ENCODE results near the gene TMEM163.

The TMEM163 gene

GRCh38 chr2:134690629-134691215 is 28.1 kb downstream of the TMEM163 start:
- no peak for DNase-seq

DNA sequence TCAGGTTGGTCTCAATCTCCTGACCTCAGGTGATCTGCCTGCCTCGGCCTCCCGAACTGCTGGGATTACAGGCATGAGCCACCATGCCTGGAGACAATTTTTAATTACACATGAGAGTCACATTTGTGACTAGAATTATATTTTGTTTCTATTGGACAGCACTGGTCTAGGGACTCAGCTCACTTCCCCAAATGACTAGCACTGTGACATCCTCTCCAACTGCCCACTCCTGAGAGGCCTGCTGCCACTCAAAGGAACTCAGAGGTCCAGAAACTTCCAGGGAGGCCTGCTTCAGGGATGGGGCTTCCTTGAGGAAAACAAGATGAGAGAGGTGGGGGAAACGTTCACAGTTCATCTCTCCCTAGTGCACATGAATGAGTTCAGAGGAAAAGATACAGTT is 29.5 kb downstream of the TMEM163 start:
- DNase-seq = no peak

DNA sequence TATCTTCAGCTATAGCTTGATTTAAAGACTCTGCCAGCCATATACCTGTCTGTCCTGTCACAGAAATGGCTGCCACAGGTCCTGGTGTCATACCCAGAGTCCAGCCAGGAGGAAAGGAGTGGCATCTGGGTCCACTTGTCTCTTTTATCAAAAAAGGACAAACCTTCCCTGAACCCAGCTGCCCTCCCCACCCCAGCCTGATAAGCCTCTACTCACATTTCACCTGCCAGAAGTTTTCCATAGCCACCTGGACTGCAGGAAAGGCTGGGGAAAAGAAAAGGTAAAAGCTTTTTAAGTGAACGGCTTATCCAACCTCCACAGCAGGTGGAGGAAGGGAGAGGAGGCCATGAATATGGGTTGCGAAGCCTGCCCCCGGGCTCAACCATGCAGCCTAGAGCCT is 32.8 kb downstream of the TMEM163 start:
- DNase-seq = no peak

DNA sequence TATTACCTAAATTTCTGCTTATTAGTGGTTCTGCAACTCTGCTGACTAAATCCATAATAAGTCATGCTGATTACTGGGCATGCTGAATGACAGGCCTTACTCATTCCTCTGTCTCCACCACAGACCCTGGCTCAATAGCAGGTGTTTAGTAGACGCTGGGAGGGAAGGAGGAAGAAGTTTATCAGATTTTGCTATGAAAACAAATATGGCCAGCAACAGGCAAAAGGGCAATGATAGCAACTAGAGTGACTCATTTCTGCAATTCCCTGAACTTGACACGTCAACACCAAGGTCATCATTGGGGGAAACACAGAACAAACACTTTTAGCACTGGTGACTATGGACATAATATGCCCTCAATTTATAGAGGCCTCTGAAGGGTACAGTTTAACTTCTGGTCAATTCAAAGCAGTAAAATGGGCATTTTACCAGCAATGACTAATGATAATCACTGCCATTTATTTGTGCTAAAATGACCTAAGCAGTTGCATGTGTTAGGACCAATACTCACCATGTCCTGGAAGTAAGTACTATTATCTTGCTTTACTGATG is 35.2 kb downstream of the TMEM163 start:
- no peak for DNase-seq

DNA sequence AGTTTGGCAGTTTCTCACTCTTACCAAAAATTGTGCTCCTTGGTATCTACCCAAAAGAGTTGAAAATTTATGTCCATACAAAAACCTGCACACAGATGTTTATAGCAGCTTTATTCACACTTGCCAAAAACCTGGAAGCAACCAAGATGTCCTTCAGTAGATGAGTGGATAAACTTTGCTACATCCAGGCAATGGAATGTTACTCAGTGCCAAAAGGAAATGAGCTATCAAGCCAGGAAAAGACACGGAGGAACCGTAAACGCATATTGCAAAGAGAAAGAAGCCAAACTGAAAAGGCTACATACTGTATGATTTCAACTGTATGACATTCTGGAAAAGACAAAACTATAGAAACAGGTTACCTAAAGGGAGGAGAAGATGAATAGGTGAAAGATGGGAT is 36.1 kb downstream of the TMEM163 start:
- DNase-seq = no peak

- no peak for DNase-seq
These were observed 37.6 kb downstream of the TMEM163 start for GRCh38 chr2:134681201-134681600.

GRCh38 chr2:134679745-134680144 is 39.1 kb downstream of the TMEM163 start:
- no peak for DNase-seq

DNA sequence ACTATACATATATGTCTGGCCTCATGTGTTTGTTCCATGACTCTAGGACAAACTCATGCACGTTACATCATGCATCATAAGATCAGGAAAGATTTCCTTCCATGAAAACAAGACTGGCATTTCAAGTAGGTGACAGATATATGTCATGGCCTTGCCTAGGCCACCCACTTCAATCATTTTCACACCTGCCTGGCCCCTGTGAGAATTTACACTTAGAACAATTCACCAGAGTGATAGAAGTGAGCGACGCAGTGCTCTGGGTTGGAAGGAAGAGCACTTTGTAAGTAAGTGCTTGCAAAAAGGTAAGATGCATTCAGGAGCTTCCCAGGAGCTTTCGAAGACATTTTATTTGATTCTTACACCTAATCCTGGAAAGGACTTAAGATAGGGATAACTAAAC is 39.5 kb downstream of the TMEM163 start:
- no peak for DNase-seq

DNA sequence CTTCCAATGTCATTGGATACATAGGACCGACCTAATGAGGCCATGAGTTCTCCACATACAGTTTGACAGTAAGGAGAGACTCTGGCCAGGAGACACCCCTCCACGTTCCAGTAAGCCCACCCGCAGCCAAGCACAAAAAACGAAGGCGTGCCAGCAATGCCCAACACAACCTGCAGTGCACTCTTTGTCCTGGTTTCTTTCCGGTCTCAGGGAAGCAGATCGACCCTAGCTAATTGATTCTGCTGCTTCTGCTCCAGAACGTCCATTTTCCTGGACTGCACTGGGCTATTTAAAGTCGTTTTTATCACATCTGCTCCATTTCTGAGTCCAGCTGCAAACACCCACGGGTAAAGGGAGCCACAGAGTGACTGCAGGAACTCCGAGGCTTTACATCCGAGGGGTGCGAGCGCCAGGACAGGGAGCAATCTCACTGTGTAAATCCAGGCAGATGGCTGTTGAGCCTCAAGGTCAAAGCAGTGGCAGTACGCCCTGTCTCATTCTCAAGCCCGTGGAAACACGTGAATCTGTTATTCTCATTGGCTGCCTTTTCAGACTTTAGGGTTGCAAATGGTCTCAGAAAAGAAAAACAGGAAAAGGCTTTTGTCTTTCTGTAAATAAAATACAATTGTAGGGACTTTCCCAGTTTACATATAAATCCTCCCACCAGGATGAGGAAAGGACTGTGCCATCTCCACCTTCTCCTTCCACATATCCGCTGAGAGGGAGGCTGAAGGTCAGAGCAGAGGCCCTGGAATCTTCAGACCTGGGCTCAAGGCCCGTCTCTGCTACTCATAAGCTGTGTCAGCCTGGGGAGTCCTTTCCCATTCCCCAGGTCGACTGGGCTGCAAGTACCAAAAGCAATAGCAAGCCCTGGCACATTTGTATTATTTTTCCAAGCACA is 40.7 kb downstream of the TMEM163 start:
- DNase-seq = no peak

DNA sequence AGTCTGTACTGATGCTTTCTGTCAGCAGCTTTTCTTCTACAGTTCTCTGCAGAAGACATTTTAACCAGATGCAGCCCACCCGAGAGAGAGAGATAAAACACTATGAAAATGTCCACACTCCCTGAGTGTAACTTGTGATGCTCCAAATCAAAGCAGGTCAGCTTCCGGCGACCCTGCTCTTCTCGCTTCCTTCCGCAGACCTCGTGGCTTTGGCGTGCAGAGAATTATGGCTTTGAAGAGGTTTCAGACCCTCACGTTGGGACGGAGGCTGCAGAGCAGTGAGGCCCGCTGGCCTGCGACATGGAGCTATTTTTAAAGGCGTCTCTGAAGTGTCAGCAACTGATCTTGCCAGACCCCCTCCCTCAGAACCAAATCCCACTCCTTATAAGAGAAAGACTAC is 41.8 kb downstream of the TMEM163 start:
- DNase-seq = no peak

DNA sequence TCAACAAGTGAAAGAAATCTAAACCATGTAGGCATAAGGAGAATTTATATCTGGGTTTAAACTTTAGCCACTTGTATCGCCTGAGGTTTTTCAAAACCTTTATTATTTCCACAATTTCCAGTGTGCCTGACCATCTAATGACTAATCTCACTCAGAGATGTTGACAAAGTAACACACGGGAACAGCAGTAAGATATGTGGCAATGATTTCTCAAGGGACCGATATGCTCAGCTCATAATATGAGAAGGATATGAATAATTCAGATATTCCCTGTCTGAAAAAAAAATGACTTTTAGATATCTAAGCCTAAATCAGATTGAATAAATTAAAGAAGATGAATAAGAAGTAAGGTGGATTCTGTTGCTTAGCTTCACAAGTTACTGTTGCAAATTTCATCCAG is 43.5 kb downstream of the TMEM163 start:
- no peak for DNase-seq

- no peak for DNase-seq
These were observed 44.1 kb downstream of the TMEM163 start for GRCh38 chr2:134674687-134675086.

GRCh38 chr2:134671513-134671912 is 47.3 kb downstream of the TMEM163 start:
- no peak for DNase-seq

DNA sequence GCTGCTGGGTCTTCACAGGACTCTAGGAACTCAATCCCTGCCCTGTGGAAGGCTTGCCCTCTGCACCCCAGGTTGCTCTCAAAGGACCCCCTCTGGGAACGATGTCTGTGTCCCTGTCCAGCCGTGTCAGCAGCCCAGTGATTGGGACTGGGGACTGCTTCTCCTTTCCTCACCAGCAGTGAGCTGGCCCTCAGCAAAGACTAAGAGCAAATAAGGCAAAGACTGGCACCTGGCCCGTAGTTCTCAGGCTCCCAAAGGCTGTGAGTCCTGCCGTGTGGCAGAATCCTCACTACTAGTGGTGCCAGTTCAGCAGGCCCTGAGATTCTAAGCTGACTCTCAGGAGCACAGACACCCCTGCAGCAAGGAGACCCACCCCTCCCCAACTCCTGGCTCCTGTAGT is 47.8 kb downstream of the TMEM163 start:
- no peak for DNase-seq

GRCh38 chr2:134669731-134670669 is 48.8 kb downstream of the TMEM163 start:
- no peak for DNase-seq

GRCh38 chr2:134668821-134669220 is 50.0 kb downstream of the TMEM163 start:
- no peak for DNase-seq

DNA sequence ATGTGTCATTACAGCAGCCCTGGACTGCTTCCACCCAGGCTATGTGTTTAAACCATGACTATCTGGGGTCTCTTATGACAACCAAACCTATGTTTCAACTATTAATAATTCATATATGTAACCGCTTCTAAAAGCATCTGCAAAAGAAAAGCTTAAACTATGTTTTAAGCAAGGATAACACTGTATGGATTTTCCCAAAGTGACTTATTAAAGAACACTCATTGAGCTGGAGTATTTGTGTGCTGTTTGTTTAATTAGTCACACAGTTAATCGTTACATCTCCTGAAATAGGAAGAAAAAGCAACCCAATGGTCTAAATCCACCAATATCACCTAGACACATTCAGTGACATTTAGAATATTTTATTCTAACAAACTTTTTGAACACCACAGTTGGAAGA is 51.3 kb downstream of the TMEM163 start:
- DNase-seq = no peak

DNA sequence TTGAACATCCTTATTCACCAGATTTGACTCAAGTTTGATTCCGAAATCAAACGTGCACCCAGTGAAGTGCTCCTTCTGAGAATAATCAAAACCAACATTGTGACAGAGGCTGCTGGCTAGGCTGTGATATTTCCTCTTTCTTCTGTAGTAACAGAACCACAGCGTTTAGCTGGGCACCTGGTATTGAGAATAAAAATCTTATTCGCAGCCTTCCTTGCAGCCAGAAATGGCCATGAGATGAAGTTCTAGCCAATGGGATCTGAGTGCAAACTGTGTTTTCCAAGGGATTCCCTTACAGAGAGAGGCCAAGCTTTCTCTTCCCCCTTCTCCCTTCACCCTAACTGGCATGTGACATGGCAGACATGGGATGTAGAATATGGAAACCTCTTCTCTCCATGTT is 51.7 kb downstream of the TMEM163 start:
- no peak for DNase-seq

DNA sequence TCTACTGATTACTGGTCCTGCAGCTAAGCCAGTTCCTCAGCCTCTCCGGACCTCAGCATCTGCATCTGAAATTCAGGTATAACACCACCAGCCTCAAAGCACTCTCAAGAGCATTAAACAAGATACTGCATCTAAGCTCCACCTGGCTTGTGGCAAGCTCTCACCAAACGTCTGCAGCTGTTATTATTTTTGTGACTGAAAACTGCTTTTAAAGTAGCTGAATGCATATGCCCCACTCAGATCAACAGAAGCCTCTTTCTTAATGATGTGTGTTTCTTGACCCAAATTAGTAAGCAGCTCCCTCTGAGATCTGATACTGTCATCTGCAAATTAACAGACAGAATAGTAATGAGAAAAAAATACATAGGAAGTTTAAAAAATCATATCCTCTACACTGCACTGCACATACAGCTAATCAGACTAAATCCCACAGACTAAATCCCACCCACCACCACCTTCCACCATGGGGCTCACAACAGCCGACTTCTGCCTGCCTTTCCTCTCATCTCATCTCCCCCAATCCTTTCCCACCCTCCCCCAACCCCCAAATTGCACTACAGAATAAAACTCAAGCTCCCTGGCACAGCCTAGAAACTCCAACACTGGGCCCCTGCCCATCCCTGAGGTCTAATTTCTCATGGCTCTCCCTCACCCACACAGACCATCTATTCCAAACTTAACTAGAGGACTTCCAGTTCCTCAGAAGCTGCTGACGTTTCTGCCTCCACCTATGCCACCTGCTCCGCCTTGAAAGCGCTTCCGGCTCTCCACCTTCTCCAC is 52.9 kb downstream of the TMEM163 start:
- no peak for DNase-seq

GRCh38 chr2:134663451-134664450 is 55.0 kb downstream of the TMEM163 start:
- DNase-seq = no peak

- no peak for DNase-seq
These were observed 56.0 kb downstream of the TMEM163 start for GRCh38 chr2:134662751-134663150.

All from fibroblast of upper back skin (primary cell).